WTC11 (cell line): ENCODE results near the gene TTC7B. TPM values are rescaled to one million over a fixed set of nuclear protein-coding genes. Genes with fewer than 3 reads are reported as not detected.

ENCODE experiments used
- ATAC-seq: fragments of 200-7000 bp; cut with Tn5 transposase; 2 replicates; pipeline ENCODE4 v1.10.0; 2021; ENCODE audit warnings: mild to moderate bottlenecking, moderate library complexity
- CTCF ChIA-PET: fragments of 300-600 bp; sonication (Branson Sonifier 250); formaldehyde crosslinking; loops from one replicate; lab custom pipeline; 2021; ENCODE audit warnings: antibody characterized with exemption; lab: Charles Lee
- POLR2A ChIA-PET: fragments of 350-600 bp; sonication (Branson Sonifier 250); formaldehyde crosslinking; loops from one replicate; lab custom pipeline; 2021; ENCODE audit warnings: antibody characterized with exemption; lab: Charles Lee
- DNase-seq: peaks from one replicate; pipeline ENCODE4 v3.0.0; 2021; ENCODE audit warnings: low spot score
- H3K27ac Mint-ChIP-seq: 2 replicates; pipeline ENCODE4 v1.8.0; 2021; ENCODE audit warnings: mixed read lengths
- H3K27me3 Mint-ChIP-seq: 2 replicates; pipeline ENCODE4 v1.8.0; 2021; ENCODE audit warnings: low read depth, mild to moderate bottlenecking, moderate library complexity, mixed read lengths
- H3K36me3 Mint-ChIP-seq: 2 replicates; pipeline ENCODE4 v1.8.0; 2021; ENCODE audit warnings: mixed read lengths
- H3K4me1 Mint-ChIP-seq: 2 replicates; pipeline ENCODE4 v1.8.0; 2022; ENCODE audit warnings: mixed read lengths
- H3K4me3 Mint-ChIP-seq: 2 replicates; pipeline ENCODE4 v1.8.0; 2021; ENCODE audit warnings: mild to moderate bottlenecking, moderate library complexity, mixed read lengths
- H3K9me3 Mint-ChIP-seq: 2 replicates; pipeline ENCODE4 v1.8.0; 2021; ENCODE audit warnings: mixed read lengths
- ATF2 ChIP-seq: sonication (generic); formaldehyde crosslinking; IDR thresholded peaks from 2 replicates; pipeline ENCODE4 v1.8.1; 2022; ENCODE audit warnings: low read depth, missing genetic modification reagents, borderline replicate concordance
- CREB1 ChIP-seq: sonication (generic); formaldehyde crosslinking; IDR thresholded peaks from 2 replicates; pipeline ENCODE4 v1.8.0; 2023; ENCODE audit warnings: mild to moderate bottlenecking, missing genetic modification reagents
- E2F4 ChIP-seq: sonication (generic); formaldehyde crosslinking; IDR thresholded peaks from 2 replicates; pipeline ENCODE4 v1.8.1; 2022; ENCODE audit warnings: low read depth, mild to moderate bottlenecking, moderate library complexity, missing genetic modification reagents, borderline replicate concordance
- E2F5 ChIP-seq: sonication (generic); formaldehyde crosslinking; IDR thresholded peaks from 2 replicates; pipeline ENCODE4 v1.8.1; 2022; ENCODE audit warnings: mild to moderate bottlenecking, moderate library complexity, missing genetic modification reagents
- FOXP1 ChIP-seq: sonication (generic); formaldehyde crosslinking; IDR thresholded peaks from 2 replicates; pipeline ENCODE4 v1.8.0; 2022; ENCODE audit warnings: missing genetic modification reagents, mild to moderate bottlenecking, moderate library complexity, borderline replicate concordance
- GTF2I ChIP-seq: fragments of 250-450 bp; sonication (Bioruptor Pico); conservative IDR thresholded peaks from 2 replicates; pipeline ENCODE4 v1.4.0; 2021; ENCODE audit warnings: mild to moderate bottlenecking
- IRF2 ChIP-seq: sonication (generic); formaldehyde crosslinking; IDR thresholded peaks from 2 replicates; pipeline ENCODE4 v1.8.0; 2022; ENCODE audit warnings: low read depth, missing genetic modification reagents, borderline replicate concordance
- MAX ChIP-seq: sonication (generic); formaldehyde crosslinking; IDR thresholded peaks from 2 replicates; pipeline ENCODE4 v1.8.0; 2022; ENCODE audit warnings: mild to moderate bottlenecking, missing genetic modification reagents
- MYBL2 ChIP-seq: sonication (generic); formaldehyde crosslinking; IDR thresholded peaks from 2 replicates; pipeline ENCODE4 v1.8.1; 2023; ENCODE audit warnings: mild to moderate bottlenecking, moderate library complexity, missing genetic modification reagents
- NFYB ChIP-seq: sonication (generic); formaldehyde crosslinking; conservative IDR thresholded peaks from 2 replicates; pipeline ENCODE4 v1.8.0; 2022; ENCODE audit warnings: low read depth, missing genetic modification reagents
- NR3C1 ChIP-seq: sonication (generic); formaldehyde crosslinking; conservative IDR thresholded peaks from 2 replicates; pipeline ENCODE4 v1.8.1; 2023; ENCODE audit warnings: low read depth, mild to moderate bottlenecking, missing genetic modification reagents
- ZNF232 ChIP-seq: sonication (generic); formaldehyde crosslinking; IDR thresholded peaks from 2 replicates; pipeline ENCODE4 v1.8.0; 2022; ENCODE audit warnings: mild to moderate bottlenecking, missing genetic modification reagents
- ZNF532 ChIP-seq: fragments of 250-450 bp; sonication (Bioruptor Pico); IDR thresholded peaks from 2 replicates; pipeline ENCODE4 v1.9.0; 2021; ENCODE audit warnings: mild to moderate bottlenecking, borderline replicate concordance
- total RNA-seq: library from RNA; stranded (reverse); gene quantifications from 3 replicates; pipeline ENCODE4 v1.2.3, GENCODE V29; 2021

Gene TTC7B
- total RNA-seq, 1 experiment from 2014 or later = 27.6 TPM

GRCh38 chr14:90490720-90491050 is 325.5 kb downstream of the TTC7B start (continued):
- TF ChIP-seq GTF2I (CRISPR knock-in tag) (no peak), E2F5 (no peak), MAX (CRISPR knock-in tag) (no peak), E2F4 (CRISPR knock-in tag) (no peak), FOXP1 (no peak), ZNF232 (CRISPR knock-in tag) (no peak), IRF2 (no peak), ATF2 (CRISPR knock-in tag) (no peak)

GRCh38 chr14:90489916-90490719 is 326.1 kb downstream of the TTC7B start:
- no peak for TF ChIP-seq ZNF532 (CRISPR knock-in tag)
- TF ChIP-seq MYBL2 (CRISPR knock-in tag) = no peak
- TF ChIP-seq NR3C1 (CRISPR knock-in tag) = no peak
- no peak for TF ChIP-seq CREB1 (CRISPR knock-in tag)
- peak; percentile 50 for TF ChIP-seq NFYB (CRISPR knock-in tag)
- no peak for TF ChIP-seq MAX (CRISPR knock-in tag)
- no peak for TF ChIP-seq ATF2 (CRISPR knock-in tag)
- Mint-ChIP-seq H3K27me3 (no peaks in the 10 kb centered on the region; the same call in 1 of the 2 replicates), H3K9me3 (peaks cover 5% of the 10 kb centered on the region), H3K36me3 (no peaks in the 10 kb centered on the region), H3K27ac (no peak overlapping the region), H3K4me1 (peaks cover 24% of the 10 kb centered on the region), H3K4me3 (no peak overlapping the region)
- ChIA-PET CTCF (no interaction called here), POLR2A (no interaction called here)
- DNase-seq (no peak), ATAC-seq (no peak)
